SU-DHL-6 (cell line): ENCODE measurements around the gene RNASE8.

Source experiments
- CTCF ChIP-seq: fragments of 200-600 bp; sonication (generic); IDR thresholded peaks from one replicate; pipeline ENCODE4 v1.5.1; 2017; ENCODE audit warnings: antibody characterized with exemption, mild to moderate bottlenecking, low read length, moderate library complexity; ENCODE audit not compliant: insufficient read depth, poor library complexity, severe bottlenecking
- EZH2phosphoT487 ChIP-seq: fragments of 200-600 bp; sonication (generic), shearing (Covaris generic); conservative IDR thresholded peaks from 2 replicates; pipeline ENCODE4 v1.6.1; 2018; ENCODE audit warnings: mild to moderate bottlenecking, antibody characterized with exemption, low read length, moderate library complexity, mixed read lengths

GRCh38 chr14:21039585-21040369 is 17.8 kb upstream of the RNASE8 start:
- peak; percentile 10 for TF ChIP-seq CTCF
- no peak for TF ChIP-seq EZH2phosphoT487
